Left colon (tissue), 2 donors: ENCODE measurements around the gene USP13. TPM values are rescaled to one million over a fixed set of nuclear protein-coding genes. Genes with fewer than 3 reads are reported as not detected.

ENCODE experiments used
- ATAC-seq: fragments of 200-7000 bp; cut with Tn5 transposase; one replicate; pipeline ENCODE4 v1.9.1; 2020; ENCODE audit warnings: mild to moderate bottlenecking, moderate library complexity
- DNase-seq, 2 donors: peaks; one replicate each; pipeline ENCODE4 v3.0.0-alpha.2; 2020
- intact Hi-C, 2 donors: fragments of 100-400 bp; cut with DNase I in 1 of 2; cut with micrococcal nuclease in 1 of 2; formaldehyde crosslinking; loops; one replicate each; pipeline versions ENCODE4 v1.11.2 to v1.14.0; 2022; cut with DNase I, micrococcal nuclease
- total RNA-seq, 2 donors: library from RNA; stranded (reverse); fragmentation: NEBNext Ultra II Directional; extraction: Animal tissue kit (Norgen Biotek cat#: 25700); gene quantifications; one replicate each; pipeline ENCODE4 v1.2.1, GENCODE V29; 2021
- donor health status: DM: no; HTN: no; CAD: no.
- donor health status: DM: yes; HTN: yes; CAD: no.

The USP13 gene
- total RNA-seq, 2 donors from 2014 or later: 3.6 to 4.3 TPM

- DNase-seq (no peak), ATAC-seq (no peak)
- intact Hi-C loops: no loop called here
These were observed 70.8 kb downstream of the USP13 start for GRCh38 chr3:179723617-179724016.

DNA sequence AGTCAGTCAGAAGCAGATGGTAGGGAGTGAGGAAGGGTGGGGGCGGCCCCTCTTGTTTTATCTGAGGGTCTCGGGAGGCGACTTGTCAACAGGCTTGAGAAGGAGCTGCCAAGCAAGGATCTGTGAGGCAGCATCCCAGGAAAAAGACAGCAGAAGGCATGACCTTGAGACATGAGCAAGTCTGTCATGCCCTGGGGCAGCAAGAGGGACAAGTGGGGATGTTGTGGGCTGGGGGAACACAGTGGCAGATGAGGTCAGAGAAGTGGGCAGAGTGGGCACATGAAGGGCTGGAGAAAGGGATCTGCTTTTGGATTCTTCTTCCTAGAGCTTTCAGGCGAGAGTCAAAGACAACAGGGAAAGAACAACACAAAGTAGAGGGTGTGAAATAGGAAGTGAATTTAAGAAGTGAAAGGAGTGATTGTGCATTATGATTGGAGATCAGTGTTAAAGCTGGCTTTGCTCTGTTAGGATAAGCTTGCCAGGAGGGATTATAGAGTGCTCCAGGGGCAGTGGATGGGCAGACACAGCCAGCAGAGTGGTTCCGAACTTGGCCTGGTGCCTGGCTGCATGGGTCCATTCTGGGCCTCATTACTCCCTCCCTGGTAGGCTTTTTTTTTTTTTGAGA, 73.3 kb downstream of the USP13 start:
- no peak for DNase-seq
- intact Hi-C loops: no loop called here
- ATAC-seq: no peak

- DNase-seq: no peak
- ATAC-seq: no peak
- intact Hi-C loops: no loop called here
These were observed 76.2 kb downstream of the USP13 start for GRCh38 chr3:179729086-179729485.

DNA sequence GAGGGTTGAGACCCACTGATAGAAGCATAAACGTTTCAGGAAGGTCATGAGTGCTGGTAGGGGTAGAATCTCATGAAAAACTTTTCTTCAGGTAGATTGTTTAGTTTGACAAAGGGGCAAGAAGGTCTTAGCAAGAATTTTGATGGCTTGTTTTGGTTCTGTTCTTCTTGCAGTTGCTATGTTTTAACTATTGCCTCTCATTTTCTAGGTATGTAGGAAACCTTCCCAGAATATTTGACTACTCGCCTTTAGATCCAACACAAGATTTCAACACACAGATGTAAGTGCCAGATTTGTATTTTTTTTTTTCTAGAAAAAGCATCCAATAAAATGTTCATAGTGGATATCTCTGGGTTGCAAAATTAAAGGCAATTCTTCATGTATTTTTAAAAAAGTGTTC, 77.1 kb downstream of the USP13 start:
- ATAC-seq (no peak), DNase-seq (no peak)
- intact Hi-C loops: no loop called here

GRCh38 chr3:179730506-179730905, 77.7 kb downstream of the USP13 start:
- intact Hi-C loops: no loop called here
- no peak for ATAC-seq

DNA sequence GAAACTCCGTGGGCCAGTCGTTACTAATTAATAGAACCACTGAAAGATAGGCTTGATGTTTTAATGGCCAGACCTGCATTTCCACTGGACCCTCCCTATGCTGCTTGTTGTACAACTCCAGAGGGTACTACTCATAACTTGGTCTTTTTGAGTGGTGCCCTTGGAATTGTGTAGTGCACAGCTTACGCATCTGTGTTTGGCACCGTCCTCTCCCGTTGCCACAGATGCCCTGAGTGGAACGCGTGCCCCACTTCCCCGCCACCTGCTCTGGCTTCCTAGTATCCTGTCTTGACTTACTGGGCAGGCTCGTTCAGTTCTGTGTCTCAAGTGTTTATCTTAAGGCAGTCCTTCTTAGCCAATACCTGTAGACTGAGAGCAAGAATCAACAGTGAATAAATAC, 78.7 kb downstream of the USP13 start:
- no peak for DNase-seq
- no peak for ATAC-seq
- intact Hi-C loops: no loop called here

More at GRCh38 chr3:179730506-179730905, 77.7 kb downstream of the USP13 start:
- no peak for DNase-seq

DNA sequence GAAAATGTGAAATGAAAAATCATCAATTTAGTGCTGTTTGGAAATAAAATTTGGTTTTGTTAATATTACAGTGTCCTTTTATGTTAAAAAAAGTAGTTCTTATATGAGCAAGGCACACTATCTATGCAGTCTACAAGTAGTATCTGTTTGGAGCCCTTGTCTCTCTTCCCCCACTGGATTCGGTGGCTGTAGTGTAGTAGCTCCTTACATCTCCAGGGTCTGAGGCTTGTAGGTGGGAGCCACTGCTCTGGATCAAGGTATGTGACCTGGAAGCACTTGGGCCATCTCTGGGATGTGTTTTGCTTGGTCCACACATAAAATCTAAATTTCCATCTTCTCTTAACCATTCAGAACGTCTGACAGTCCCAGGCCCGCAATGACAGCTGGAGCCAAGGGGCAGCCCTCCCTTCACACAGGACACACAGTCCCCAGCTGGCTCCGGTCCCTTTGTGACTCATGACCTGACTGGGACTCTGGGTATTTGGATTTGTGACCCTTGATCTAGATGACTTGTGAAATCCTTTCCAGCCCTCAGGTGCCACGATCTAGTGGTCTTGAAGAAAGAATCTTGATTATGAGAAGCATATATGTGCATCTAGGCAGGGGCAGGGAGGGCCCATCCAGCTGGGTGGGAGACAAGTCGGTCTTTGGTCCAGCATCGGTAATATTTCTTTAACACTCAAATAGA, 80.0 kb downstream of the USP13 start:
- no peak for ATAC-seq
- no peak for DNase-seq
- intact Hi-C loops: no loop called here

DNA sequence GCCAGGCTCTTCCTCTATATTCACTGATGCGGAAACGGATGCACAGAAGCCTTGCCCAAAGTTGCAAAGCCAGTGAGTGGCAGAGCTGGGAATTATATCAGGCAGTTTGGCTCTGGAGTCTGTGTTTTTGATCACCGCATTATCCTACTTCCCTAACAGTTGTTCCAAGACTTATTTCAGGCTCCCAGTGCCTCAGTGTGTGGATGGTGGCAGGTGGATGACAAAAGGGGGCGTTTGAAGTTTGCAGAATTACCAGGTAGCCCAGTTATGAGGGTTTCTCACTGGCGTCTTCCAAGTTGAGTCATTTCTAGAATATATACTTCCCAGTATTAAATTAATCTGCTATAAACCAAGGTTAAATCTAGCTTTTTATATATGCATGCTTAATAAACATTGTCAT, 81.0 kb downstream of the USP13 start:
- no peak for ATAC-seq
- intact Hi-C loops: no loop called here
- no peak for DNase-seq

GRCh38 chr3:179734497-179735281, 81.8 kb downstream of the USP13 start:
- no peak for ATAC-seq
- intact Hi-C loops: no loop called here
- DNase-seq: no peak

GRCh38 chr3:179735321-179735720, 82.5 kb downstream of the USP13 start:
- DNase-seq (no peak), ATAC-seq (no peak)
- intact Hi-C loops: no loop called here

GRCh38 chr3:179738998-179739397, 86.2 kb downstream of the USP13 start:
- intact Hi-C loops: no loop called here
- ATAC-seq: no peak
- no peak for DNase-seq

DNA sequence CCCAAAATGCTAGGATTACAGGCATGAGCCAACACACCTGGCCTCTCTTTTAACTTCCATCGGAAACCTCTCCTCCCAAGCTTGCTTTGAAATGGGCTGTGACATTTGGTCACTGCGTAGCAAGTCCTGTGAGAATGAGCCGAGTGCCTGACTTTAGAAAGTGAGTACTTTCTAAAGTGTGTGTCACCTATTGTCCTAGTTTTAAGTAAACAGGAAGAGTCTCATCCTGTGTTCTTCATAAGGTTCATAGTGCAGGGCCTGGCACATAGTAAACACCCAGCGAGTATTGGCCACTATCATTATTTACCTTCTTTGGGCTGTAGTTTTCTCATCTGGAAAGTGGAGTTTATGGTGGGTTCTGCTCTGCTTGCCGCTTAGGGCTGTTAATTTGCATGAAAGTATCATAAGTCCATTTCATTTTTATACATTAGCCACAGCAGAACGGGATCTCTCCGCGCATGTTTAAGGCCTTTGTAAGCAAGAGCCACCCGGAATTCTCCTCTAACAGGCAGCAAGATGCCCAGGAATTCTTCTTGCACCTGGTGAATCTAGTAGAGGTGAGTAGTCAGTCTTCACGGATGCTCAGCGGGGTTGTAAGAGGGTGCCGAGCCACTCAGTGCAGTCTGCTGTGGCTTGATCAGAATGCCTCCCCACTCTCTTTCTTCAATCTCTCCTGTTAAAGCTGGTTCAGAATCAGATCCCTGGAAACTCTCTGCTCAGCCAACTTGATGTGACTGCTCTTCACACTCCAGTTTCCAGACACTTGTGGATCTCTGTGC, 87.2 kb downstream of the USP13 start:
- DNase-seq (no peak), ATAC-seq (peak; percentile 53)
- intact Hi-C loops: no loop called here

GRCh38 chr3:179743913-179744312, 91.1 kb downstream of the USP13 start:
- ATAC-seq (no peak), DNase-seq (no peak)
- intact Hi-C loops: no loop called here

DNA sequence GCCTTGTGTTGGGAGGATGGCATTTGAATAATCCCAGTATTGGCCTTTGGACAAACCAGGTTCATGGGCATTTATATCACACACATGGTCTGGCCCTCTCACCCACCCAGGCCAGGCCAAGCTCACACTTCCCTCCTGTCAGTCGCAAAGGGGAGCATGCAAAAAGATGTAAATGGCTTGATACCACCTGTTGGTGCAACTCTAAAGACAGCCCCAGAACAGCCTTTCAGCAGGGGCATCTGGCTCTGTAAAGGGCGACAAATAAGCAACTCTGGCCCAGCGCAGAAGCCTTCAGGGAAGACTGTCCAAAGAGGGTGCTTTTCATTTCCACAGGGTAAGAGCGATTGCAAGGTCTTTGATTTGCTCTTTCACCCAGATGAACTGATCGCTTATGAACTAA, 91.8 kb downstream of the USP13 start:
- no peak for ATAC-seq
- intact Hi-C loops: no loop called here
- DNase-seq: no peak

DNA sequence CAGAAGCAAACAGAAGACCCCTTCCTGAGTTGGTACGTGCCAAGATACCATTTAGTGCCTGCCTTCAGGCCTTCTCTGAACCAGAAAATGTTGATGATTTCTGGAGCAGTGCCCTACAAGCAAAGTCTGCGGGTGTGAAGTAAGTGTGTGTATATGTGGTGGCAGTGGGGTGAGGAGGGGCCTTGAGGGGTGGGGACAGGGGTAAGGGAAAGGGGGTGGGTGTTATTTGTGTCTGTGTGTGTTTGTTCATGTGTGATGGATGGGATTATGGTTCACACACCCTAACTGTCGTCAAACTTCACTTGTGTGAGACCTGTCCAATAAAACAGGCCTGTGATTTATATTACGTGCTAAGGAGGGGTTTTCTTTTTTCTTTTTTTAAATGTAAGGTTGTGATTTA, 92.2 kb downstream of the USP13 start:
- intact Hi-C loops: no loop called here
- ATAC-seq (peak; percentile 82), DNase-seq (no peak)

DNA sequence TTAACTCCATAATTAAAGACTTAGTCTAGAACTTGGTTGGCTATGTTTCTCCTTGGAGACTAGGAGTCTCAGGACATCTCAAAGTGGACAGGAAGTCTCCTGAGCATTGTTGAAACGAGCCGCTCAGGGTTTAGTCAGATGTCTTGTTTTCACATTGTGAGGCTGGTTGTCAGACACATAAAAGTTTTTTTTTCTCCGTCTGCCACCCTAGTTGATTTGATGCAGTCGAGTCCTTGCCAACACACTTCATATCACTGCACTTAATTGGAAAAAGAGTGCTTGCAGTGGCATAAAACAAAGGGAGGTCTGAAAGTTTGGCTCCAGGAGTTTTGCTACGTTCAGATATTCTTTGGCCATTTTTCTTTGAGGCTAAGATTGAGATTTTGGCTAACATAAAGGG, 92.9 kb downstream of the USP13 start:
- DNase-seq (no peak), ATAC-seq (no peak)
- intact Hi-C loops: no loop called here

- ATAC-seq (no peak), DNase-seq (no peak)
- intact Hi-C loops: no loop called here
These were observed 98.0 kb downstream of the USP13 start for GRCh38 chr3:179750720-179751328.

DNA sequence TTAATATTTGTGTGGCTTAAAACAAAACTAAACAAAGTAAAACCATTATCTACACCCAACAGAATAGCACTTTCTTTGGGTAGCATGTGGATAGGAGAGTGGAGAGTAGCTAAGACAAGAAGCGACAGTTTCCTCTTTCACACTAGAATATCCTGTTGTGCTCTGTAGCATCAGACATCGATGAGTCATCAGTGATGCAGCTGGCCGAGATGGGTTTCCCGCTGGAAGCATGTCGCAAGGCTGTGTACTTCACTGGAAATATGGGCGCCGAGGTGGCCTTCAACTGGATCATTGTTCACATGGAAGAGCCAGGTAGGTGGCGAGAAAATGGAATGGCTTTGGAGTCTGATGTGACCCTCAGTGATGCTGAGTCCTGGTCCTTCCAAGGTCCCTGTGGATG, 108.1 kb downstream of the USP13 start:
- DNase-seq (no peak), ATAC-seq (no peak)
- intact Hi-C loops: no loop called here

- ATAC-seq: no peak
- intact Hi-C loops: no loop called here
- DNase-seq: no peak
These were observed 112.6 kb downstream of the USP13 start for GRCh38 chr3:179765396-179765795.
